Measurements from ENCODE around the gene PHLDA1. TPM values are rescaled to one million over a fixed set of nuclear protein-coding genes. Genes with fewer than 3 reads are reported as not detected.

Gene PHLDA1
- total and polyA plus RNA-seq, 2 of the 4 experiments (the other 2 are of a cell fraction) = 27.8 to 32.4 TPM

DNA sequence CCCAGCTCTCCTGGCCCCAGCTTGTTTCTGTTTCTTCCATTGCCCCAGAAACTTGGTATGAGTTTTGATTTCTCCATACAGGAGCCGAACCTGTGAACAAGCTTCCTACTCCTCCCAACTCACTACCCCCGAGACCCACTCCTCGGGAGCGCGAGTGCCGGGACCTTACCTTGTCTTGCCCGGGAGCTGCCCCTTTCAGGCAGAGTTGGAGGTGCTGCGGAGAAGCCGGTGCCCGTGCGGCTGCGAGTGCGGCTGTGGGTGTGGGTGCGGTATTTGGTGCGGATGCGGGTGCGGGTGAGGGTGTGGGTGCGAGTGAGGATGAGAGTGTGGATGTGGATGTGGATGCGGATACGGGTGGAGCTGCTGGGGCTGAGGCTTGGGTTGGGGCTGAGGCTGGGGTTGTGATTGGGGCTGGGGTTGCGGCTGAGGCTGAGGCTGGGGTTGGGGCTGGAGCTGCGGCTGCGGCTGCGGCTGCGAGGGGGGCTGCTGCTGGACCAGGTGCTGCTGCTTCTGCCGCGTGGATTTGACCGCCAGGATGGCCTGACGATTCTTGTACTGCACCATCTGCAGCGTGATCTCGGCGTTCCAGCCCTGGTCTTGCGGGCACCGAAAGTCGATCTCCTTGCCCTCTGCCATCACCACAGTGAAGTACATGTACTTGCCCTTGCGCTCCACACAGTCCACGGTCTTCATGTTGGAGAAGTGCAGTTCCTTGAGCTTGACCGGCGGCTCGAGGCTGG is 1.1 kb downstream of the PHLDA1 start:
- peaks cover 5% of the 10 kb centered on the region for H3K9me1 ChIP-seq (ENCODE audit: insufficient read depth, low read length)
- intact Hi-C loops (cut with micrococcal nuclease) = loop anchor here (1.0 to 5.0 kb wide), 4 partner anchors 317 to 698 kb away; partner anchors contain the start of genes CAPS2 and GLIPR1L1
- no TSS peak for BruUV-seq (replicated peaks)
- H3K56ac ChIP-seq (ENCODE audit: extremely low read depth, insufficient read depth, low read length) = peak overlapping the region; percentile 99
- in situ Hi-C loops (cut with MboI; ENCODE audit: low sequenced_read_pairs) = loop anchor here (25.0 kb wide), 1 partner anchor 693 kb away; the partner anchor contains the start of genes CAPS2 and GLIPR1L1
- TF ChIP-seq MAFK (IDR thresholded peaks at IDR 0.05; ENCODE audit: low read depth, low read length) = no peak
- TF ChIP-seq MAZ (IDR thresholded peaks at IDR 0.05; ENCODE audit: borderline replicate concordance, low read depth, low read length) = no peak
- peak; percentile 50; the same call in 1 of the 2 replicates for TF ChIP-seq POLR2A (IDR thresholded peaks at IDR 0.05; ENCODE audit: low read depth, low read length)
- no peak for TF ChIP-seq USF2 (IDR thresholded peaks at IDR 0.05; ENCODE audit: low read depth, low read length)
- TF ChIP-seq CHD1 (IDR thresholded peaks at IDR 0.05; ENCODE audit: low read depth, low read length) = peak; percentile 88; the same call in 1 of the 2 replicates
- WGBS, 2 experiments (ENCODE audit: extremely low coverage in 2 of 2, insufficient read length in 1 of 2) = 1% methylated on average over 17 of the region's 40 CpGs; no CpG with 5 or more reads in 1 of the 2 experiments
- no peaks in the 10 kb centered on the region for H3K9me3 ChIP-seq (ENCODE audit: control insufficient read depth, insufficient read depth, low read length)
- H3K4ac ChIP-seq (ENCODE audit: low read depth, low read length) = peak overlapping the region; percentile 99
- peak overlapping the region; percentile 83 for H2AFZ ChIP-seq (replicated peaks; ENCODE audit: low read length, poor library complexity)
- peaks cover 29% of the 10 kb centered on the region for H4K20me1 ChIP-seq (ENCODE audit: insufficient read depth, low read length)
- dilution Hi-C loops (cut with HindIII; ENCODE audit: low sequenced_read_pairs, unreplicated experiment) = no loop called here
- H3K4me2 ChIP-seq (ENCODE audit: low read depth, low read length) = peak overlapping the region; percentile 43; the same call in 1 of the 2 replicates
- peak overlapping the region; percentile 94 for H2AK9ac ChIP-seq (replicated peaks; ENCODE audit: low read depth, low read length, poor library complexity)
- H2AK5ac ChIP-seq (ENCODE audit: low read depth, low read length) = peak overlapping the region; percentile 90
- no peak overlapping the region for H2BK20ac ChIP-seq (ENCODE audit: low read depth, low read length)
- peak overlapping the region; percentile 100 for H3K9ac ChIP-seq (ENCODE audit: low read depth, low read length)
- H3K4me1 ChIP-seq (ENCODE audit: control insufficient read depth, insufficient read depth, low read length) = peaks cover 7% of the 10 kb centered on the region
- H3K27me3 ChIP-seq (ENCODE audit: control insufficient read depth, insufficient read depth, low read length) = no peaks in the 10 kb centered on the region
- H2BK15ac ChIP-seq (ENCODE audit: low read depth, low read length) = peak overlapping the region; percentile 80; the same call in 2 of the 3 replicates
- ChIA-PET CTCF (interaction anchor here (0.9 to 1.4 kb wide), 3 partner anchors 52 to 317 kb away, joined by 3 to 6 read pairs (median 3); partner anchors contain the start of gene BBS10), POLR2A (ENCODE audit: unreplicated experiment) (interaction anchor here (0.5 to 2.0 kb wide), 12 partner anchors 11 to 558 kb away, joined by 3 to 7 read pairs (median 4); partner anchors contain the start of genes BBS10 and KRR1)
- peak overlapping the region; percentile 45 to 66 for H4K8ac ChIP-seq (ENCODE audit: low read depth in 2 of 2, low read length in 2 of 2)
- H3K79me1 ChIP-seq (ENCODE audit: low read depth in 1 of 2, low read length in 2 of 2) = peaks cover 6 to 34% of the 10 kb centered on the region in 2 experiments
- H4K91ac ChIP-seq (ENCODE audit: insufficient read depth, low read depth, low read length) = peak overlapping the region; percentile 94
- peak overlapping the region; percentile 100 for H3K14ac ChIP-seq (replicated peaks; ENCODE audit: low read depth, low read length)
- ATAC-seq (ENCODE audit: low read depth) = peak; percentile 0; the same call in 1 of the 2 replicates
- H3K18ac ChIP-seq (ENCODE audit: low read depth, low read length) = peak overlapping the region; percentile 98
- peak overlapping the region; percentile 98 for H3K27ac ChIP-seq (ENCODE audit: insufficient read depth, low read length)
- H2BK5ac ChIP-seq (ENCODE audit: low read depth, low read length, poor library complexity, severe bottlenecking) = peak overlapping the region; percentile 97
- peak overlapping the region; percentile 84 for H2BK120ac ChIP-seq (ENCODE audit: low read depth, low read length)
- H4K5ac ChIP-seq (ENCODE audit: low read depth, low read length) = peak overlapping the region; percentile 85
- peaks cover 28% of the 10 kb centered on the region for H3K36me3 ChIP-seq (ENCODE audit: control insufficient read depth, insufficient read depth, low read length)
- peak overlapping the region; percentile 98 for H3K4me3 ChIP-seq (ENCODE audit: insufficient read depth, low read depth, low read length)
- DNase-seq = peak; percentile 52
- peak overlapping the region; percentile 99 for H3K23ac ChIP-seq (ENCODE audit: low read depth, low read length)
